Mesodermal cell (in vitro differentiated cells): ENCODE measurements around the gene MYO15A.
"Not testable (repeated sequence)": the region's sequence is repeated elsewhere in the genome, so short reads cannot be mapped to it uniquely, and the experiment has no call there.

Experiments used
- H3K27ac ChIP-seq: 2 replicates; pipeline ENCODE4 v1.7.0; 2013; ENCODE audit warnings: mild to moderate bottlenecking, low read depth, low read length, moderate library complexity; ENCODE audit not compliant: severe bottlenecking
- H3K36me3 ChIP-seq: 2 replicates; pipeline ENCODE4 v1.7.1; 2013; ENCODE audit warnings: mild to moderate bottlenecking, low read length, moderate library complexity; ENCODE audit not compliant: control insufficient read depth, insufficient read depth
- H3K4me1 ChIP-seq: one replicate; pipeline ENCODE4 v1.7.1; 2013; ENCODE audit warnings: mild to moderate bottlenecking, low read length; ENCODE audit not compliant: insufficient read depth, control insufficient read depth, poor library complexity, severe bottlenecking
- H3K4me3 ChIP-seq: 2 replicates; pipeline ENCODE4 v1.7.0; 2013; ENCODE audit warnings: low read length, control low read depth, mild to moderate bottlenecking; ENCODE audit not compliant: insufficient read depth, poor library complexity, severe bottlenecking; ENCODE audit errors: extremely low read depth
- H3K9me3 ChIP-seq: 2 replicates; pipeline ENCODE4 v1.7.1; 2013; ENCODE audit warnings: mild to moderate bottlenecking, low read length, moderate library complexity; ENCODE audit not compliant: control insufficient read depth
- WGBS, 2 experiments: methylation state at CpG; one replicate each; pipeline ENCODE4 v1.1.5; 2013; ENCODE audit warnings: missing lambda C conversion rate in 2 of 2; ENCODE audit not compliant: insufficient coverage in 2 of 2; 5-methylcytosine and 5-hydroxymethylcytosine counted together

The MYO15A gene

DNA sequence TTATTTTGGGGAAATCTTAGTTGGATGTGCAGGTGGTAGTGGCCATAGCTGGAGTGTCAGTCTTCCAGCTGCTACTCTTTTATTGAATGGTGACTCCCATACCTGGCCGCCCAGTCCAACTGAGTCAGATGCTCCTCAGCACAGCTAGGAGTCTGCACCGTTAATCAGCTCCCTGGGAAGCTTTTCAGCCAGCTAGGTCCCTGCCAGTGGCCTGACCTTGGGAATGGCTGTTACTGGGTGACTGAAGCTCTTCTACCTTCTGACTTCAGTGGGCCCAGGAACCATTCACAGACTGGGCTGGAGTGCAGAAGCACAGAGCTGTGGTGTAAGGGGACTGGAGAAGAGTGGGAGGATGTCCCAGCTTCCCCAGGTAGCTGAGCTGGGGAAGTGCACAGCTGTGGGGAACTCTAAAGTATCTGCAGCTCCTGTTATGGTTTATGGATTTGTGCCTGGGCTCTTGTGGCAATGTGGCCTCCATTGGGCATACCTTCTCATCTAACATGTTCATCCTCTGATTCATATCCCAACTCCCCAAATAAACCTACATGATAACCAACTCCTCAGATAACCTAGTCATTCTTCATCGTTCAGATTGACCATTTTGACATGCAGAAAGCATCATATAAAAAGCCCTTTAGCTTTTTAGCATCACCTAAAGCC is 89.1 kb downstream of the MYO15A start:
- Histone ChIP-seq H3K27ac (no peak overlapping the region), H3K36me3 (peaks cover 91% of the 10 kb centered on the region), H3K4me1 (no peaks in the 10 kb centered on the region), H3K4me3 (no peak overlapping the region), H3K9me3 (no peaks in the 10 kb centered on the region)
- 87 to 94% methylated on average over 3 of the region's 3 CpGs for WGBS, 2 experiments

DNA sequence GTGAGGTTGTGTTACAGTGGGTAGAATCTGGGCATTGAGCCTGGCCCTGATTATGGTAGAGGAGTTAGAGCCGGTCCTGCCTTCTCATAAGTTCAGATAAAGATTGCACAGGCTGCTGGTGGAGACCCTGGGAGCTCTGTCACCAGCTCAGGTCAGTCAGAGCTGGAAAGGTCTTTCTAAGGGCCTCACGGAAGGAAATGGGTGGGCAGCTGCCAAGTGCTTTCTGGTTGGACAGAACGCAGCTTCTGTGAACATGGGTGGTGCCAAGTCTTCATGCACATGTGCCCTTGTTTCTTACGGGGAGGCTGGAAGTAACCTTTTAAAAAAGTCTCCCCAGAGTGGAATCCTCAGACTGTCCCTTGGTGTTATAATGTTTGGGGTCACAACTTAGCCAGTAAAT is 90.0 kb downstream of the MYO15A start:
- Histone ChIP-seq H3K27ac (no peak overlapping the region), H3K4me1 (no peaks in the 10 kb centered on the region), H3K4me3 (no peak overlapping the region), H3K9me3 (no peaks in the 10 kb centered on the region), H3K36me3 (peaks cover 87% of the 10 kb centered on the region)
- whole genome bisulfite sequencing, 2 experiments: 95 to 100% methylated on average over 4 of the region's 4 CpGs

DNA sequence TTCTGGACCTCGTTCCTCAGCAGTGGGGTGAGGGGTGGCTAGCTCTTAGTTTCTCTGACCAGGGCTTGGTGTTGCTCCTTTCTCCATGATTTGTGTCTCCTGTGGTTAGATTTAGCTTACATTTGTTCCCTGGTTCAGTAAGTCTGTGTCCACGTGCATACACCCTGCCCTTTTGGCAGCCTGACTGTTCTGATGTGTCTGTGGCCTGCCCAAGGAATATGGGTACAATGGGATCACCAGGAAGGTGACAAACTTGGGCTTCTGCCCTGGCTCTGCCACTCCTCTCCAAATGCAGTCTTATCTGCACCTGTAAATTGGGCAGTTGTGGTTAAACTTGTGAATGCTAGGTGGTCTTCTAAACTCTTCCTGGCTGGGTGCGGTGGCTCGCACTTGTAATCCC is 92.6 kb downstream of the MYO15A start:
- no peaks in the 10 kb centered on the region for H3K9me3 ChIP-seq
- WGBS, 2 experiments: 85 to 92% methylated on average over 1 to 4 of the region's 4 CpGs
- H3K36me3 ChIP-seq: peaks cover 86% of the 10 kb centered on the region

DNA sequence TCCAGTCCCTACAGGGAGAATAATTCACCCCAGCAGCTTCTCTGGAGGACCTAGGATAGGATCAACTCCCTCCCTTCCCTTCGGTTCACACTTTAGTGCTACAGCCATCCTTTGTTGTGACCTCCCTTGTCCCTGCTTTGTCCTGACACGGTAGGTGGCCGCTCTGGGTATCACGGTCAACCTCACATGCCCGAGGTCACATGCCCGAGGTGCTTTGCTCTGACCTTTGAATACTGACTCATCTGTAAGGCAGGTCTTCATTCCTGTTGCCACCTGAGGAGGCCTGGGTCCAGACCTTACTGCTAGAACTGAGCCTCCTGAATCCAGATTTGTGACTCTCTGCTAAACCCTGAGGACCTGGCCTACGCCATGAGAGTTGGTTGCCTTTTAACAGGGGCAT is 94.8 kb downstream of the MYO15A start:
- Histone ChIP-seq H3K4me1 (no peaks in the 10 kb centered on the region), H3K9me3 (no peaks in the 10 kb centered on the region), H3K4me3 (no peak overlapping the region), H3K36me3 (peaks cover 86% of the 10 kb centered on the region), H3K27ac (no peak overlapping the region)
- 60 to 68% methylated on average over 7 of the region's 7 CpGs for WGBS, 2 experiments

More for the DNA sequence above, 92.6 kb downstream of the MYO15A start:
- H3K4me3 ChIP-seq: no peak overlapping the region
- H3K4me1 ChIP-seq: no peaks in the 10 kb centered on the region
- no peak overlapping the region for H3K27ac ChIP-seq

DNA sequence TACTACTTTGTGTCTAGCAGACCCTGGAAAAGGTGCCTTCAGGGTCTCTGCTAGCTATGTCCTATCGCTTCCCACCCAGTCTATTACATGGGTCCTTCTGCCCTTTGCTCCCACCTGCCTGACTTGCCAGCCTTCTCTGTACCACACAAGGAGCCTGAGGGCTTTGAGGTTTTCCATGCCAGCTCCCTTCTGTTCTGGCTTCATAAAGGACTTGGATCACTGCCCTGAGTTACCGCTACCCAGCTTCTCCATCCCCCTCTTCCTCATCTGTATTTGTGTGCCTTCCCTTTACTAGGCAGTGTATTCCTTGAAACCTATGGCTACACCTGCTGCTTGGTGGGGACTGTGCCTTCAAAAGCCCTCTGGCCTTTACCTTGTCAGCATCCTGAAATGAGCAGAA is 97.3 kb downstream of the MYO15A start:
- Histone ChIP-seq H3K4me3 (no peak overlapping the region), H3K36me3 (peaks cover 89% of the 10 kb centered on the region), H3K9me3 (no peaks in the 10 kb centered on the region), H3K27ac (no peak overlapping the region), H3K4me1 (no peaks in the 10 kb centered on the region)
- WGBS, 2 experiments: 100% methylated on average over 2 of the region's 2 CpGs

DNA sequence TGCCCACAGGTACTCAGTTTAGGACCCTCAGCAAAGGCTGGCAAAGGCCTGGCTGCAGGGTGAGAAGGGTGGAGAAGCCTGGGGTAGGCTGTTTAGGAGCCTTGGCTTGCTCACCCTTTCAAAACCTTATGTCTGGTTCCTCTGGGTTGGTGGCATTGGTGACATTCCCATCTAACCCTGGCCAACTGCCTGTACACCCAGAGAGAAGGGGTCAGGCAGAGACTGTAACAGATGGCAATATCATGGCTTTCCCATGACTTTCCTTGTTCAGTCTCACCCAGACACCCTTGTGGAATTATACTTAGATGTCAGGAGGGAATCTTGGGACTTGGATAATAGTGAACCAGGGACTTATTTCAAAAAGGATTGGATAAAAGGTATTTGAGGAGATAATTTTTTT is 98.4 kb downstream of the MYO15A start:
- Histone ChIP-seq H3K4me1 (no peaks in the 10 kb centered on the region), H3K36me3 (peaks cover 84% of the 10 kb centered on the region), H3K4me3 (no peak overlapping the region), H3K27ac (no peak overlapping the region), H3K9me3 (no peaks in the 10 kb centered on the region)

DNA sequence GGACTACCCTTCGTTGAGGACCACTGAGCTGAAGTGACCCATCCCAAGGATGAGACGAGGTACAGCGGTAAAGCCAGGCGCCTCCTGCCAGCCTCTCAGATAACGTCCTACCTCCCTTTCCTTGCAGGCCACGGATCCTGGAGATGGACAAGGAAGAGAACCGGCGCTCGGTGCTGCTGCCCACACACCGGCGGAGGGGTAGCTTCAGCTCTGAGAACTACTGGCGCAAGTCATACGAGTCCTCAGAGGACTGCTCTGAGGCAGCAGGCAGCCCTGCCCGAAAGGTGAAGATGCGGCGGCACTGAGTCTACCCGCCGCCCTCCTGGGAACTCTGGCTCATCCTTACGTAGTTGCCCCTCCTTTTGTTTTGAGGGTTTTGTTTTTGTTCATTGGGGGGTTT is 99.5 kb downstream of the MYO15A start:
- Histone ChIP-seq H3K36me3 (peaks cover 76% of the 10 kb centered on the region), H3K9me3 (no peaks in the 10 kb centered on the region), H3K4me3 (no peak overlapping the region), H3K4me1 (no peaks in the 10 kb centered on the region), H3K27ac (no peak overlapping the region)
- 94 to 99% methylated on average over 17 to 19 of the region's 19 CpGs for WGBS, 2 experiments

DNA sequence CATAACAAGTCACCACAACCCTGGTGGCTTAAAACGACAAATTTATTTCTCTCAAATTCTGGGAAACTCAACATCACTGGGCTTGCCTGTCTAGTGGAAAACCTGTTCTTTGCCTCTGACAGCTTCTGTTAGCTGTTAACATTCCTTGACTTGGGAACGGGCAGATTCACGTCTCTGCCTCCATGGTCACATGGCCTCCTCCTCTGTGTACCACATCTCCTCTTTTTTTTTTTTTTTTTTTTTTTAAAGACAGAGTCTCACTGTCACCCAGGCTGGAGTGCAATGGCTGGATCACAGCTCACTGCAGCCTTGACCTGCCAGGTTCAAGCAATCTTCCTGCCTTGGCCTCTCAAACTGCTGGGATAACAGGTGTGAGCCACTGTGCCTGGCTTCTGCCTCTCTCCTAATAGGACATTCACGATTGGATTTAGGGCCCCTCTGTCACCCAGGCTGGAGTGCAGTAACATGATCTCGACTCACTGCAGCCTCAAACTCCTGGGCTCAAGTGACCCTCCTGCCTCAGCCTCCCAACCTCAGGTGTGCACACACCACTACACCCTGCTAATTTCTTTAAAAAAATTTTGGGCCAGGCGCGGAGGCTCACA is 105.2 kb downstream of the MYO15A start:
- 77 to 91% methylated on average over 5 to 6 of the region's 7 CpGs for WGBS, 2 experiments
- Histone ChIP-seq H3K4me1 (no peaks in the 10 kb centered on the region), H3K4me3 (no peak overlapping the region), H3K9me3 (no peaks in the 10 kb centered on the region), H3K36me3 (peaks cover 24% of the 10 kb centered on the region), H3K27ac (peak overlapping the region; percentile 10)

DNA sequence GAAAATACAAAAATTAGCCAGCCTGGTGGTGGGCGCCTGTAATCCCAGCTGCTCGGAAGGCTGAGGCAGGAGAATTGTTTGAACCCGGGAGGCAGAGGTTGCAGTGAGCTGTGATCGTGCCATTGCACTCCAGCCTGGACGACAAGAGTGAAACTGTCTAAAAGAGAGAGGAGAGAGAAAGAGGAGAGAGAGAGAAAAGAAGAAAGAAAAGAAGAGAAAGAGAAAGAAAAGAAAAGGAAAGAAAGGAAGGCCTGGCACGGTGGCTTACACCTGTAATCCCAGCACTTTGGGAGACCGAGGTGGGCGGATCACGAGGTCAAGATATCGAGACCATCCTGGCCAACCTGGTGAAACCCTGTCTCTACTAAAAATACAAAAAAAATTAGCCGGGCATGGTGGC is 108.3 kb downstream of the MYO15A start:
- H3K4me1 ChIP-seq, H3K4me3 ChIP-seq, H3K27ac ChIP-seq, H3K9me3 ChIP-seq, H3K36me3 ChIP-seq: not testable (repeated sequence)
- 84 to 96% methylated on average over 10 of the region's 11 CpGs for WGBS, 2 experiments

DNA sequence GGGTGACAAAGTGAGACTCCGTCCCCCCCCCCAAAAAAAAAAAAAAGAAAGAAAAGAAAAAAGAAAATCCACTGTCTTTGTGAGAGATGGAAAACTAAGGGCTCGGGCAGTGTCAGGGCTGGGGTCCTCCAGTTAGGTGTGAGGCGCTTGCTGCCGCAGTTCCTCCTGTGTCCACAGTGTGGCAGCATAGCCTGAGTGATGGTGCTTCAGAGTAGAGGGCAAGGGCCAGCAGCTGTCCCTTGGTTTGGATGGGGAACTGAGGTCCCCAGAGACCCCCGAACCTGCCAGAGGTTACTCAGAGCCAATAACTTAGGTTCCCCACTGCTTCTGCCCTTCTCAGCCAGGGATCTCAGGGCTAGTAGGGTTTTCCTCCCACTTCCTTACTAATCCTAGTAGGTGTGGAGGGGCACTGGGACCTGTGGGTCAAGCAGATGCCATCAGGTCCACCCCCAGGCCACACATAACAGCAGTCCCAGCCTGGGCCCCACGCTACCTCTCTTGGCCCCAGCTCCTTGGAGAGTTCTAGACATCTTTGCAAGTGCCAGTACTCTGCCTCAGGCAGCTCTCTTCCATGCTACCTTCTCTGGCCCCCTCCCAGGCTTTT is 109.0 kb downstream of the MYO15A start:
- Histone ChIP-seq H3K4me3 (no peak overlapping the region), H3K4me1 (peaks cover 3% of the 10 kb centered on the region), H3K27ac (no peak overlapping the region), H3K9me3 (no peaks in the 10 kb centered on the region), H3K36me3 (no peaks in the 10 kb centered on the region)
- 8 to 13% methylated on average over 4 to 5 of the region's 6 CpGs for WGBS, 2 experiments

DNA sequence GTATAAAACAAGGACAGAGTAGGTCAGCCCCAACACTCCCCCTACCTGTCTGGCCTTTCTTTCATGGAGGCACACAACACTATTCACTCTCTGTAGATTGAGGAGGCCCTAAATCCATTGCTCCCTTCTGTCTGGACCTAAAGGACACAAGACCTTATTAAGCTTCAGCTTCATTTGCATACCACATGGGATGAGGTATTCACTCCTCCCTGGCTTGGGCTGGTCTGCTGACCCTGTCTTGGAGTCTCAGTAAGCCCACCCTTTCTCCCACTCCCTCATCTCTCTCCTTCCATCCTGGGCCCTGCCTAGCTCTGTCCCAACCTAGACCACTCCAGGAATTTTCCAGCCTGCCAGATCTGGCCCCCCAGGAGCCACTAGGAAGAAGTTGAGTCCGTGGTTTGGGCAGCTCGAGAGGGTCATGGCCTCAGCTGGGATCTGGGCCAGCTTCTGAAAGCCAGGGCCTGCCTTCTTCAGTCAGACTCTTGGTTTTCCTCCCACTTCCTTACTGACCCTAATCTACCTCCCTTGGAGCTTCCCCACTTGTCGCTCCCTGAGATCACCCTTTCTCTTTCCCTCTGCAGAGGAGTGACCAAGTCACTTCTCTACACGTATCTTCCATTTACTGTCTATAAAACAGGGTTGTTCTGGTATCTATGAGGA is 110.3 kb downstream of the MYO15A start:
- Histone ChIP-seq H3K4me1 (peaks cover 6% of the 10 kb centered on the region), H3K4me3 (no peak overlapping the region), H3K9me3 (no peaks in the 10 kb centered on the region), H3K36me3 (no peaks in the 10 kb centered on the region), H3K27ac (no peak overlapping the region)
- WGBS, 2 experiments: 69 to 90% methylated on average over 2 to 3 of the region's 4 CpGs
